Body of pancreas (tissue), 4 donors: ENCODE data around the gene DCTN1.

Source experiments
- POLR2A ChIP-seq, 3 donors: fragments of 450-650 bp; IDR thresholded peaks; one replicate each; pipeline ENCODE4 v1.6.1; 2016; ENCODE audit warnings: antibody characterized with exemption in 3 of 3, mild to moderate bottlenecking in 2 of 3
- TF ChIP-seq, protein P1 (sequence below), 7 experiments: fragments of 450-650 bp in 4 of 7; fragments of 200-600 bp in 3 of 7; sonication (generic) in 3 of 7; IDR thresholded peaks; one replicate each; pipeline ENCODE4 v1.5.1; 2016 to 2019; ENCODE audit warnings: antibody characterized with exemption in 7 of 7

DNA sequence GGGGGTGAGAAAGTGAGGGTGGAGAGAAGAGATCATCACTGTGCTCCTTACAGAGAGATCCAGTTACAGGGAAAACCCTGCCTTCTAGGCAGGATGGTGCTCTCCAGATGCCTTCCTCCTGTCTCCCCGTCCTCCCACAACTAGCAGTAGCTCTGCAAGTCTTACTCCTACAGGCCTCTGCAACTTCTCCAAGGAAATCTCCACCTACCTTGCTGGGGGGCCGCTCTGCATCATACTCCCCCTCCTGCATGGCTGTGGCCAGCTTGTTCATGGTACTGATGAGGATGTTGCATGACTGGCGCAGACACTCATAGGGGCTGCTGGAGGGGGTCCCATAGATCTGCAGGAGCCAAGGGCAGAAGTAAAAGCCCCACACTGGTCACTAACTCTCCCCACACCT lies 14.1 kb downstream of the DCTN1 start:
- TF ChIP-seq, protein P1, sequence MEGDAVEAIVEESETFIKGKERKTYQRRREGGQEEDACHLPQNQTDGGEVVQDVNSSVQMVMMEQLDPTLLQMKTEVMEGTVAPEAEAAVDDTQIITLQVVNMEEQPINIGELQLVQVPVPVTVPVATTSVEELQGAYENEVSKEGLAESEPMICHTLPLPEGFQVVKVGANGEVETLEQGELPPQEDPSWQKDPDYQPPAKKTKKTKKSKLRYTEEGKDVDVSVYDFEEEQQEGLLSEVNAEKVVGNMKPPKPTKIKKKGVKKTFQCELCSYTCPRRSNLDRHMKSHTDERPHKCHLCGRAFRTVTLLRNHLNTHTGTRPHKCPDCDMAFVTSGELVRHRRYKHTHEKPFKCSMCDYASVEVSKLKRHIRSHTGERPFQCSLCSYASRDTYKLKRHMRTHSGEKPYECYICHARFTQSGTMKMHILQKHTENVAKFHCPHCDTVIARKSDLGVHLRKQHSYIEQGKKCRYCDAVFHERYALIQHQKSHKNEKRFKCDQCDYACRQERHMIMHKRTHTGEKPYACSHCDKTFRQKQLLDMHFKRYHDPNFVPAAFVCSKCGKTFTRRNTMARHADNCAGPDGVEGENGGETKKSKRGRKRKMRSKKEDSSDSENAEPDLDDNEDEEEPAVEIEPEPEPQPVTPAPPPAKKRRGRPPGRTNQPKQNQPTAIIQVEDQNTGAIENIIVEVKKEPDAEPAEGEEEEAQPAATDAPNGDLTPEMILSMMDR (IDR thresholded peaks at IDR 0.05): no peak
- TF ChIP-seq POLR2A (IDR thresholded peaks at IDR 0.05): no peak
